Neuron (in vitro differentiated cells): ENCODE data around the gene DSCAM.

Experiments used
- H2AFZ ChIP-seq: one replicate; pipeline ENCODE4 v1.6.1; 2013; ENCODE audit warnings: low read depth, mild to moderate bottlenecking, inconsistent platforms, low read length, moderate library complexity
- H3K27me3 ChIP-seq: one replicate; pipeline ENCODE4 v1.6.1; 2013; ENCODE audit warnings: low read length; ENCODE audit not compliant: insufficient read depth
- H3K36me3 ChIP-seq: one replicate; pipeline ENCODE4 v1.6.1; 2013; ENCODE audit warnings: low read length; ENCODE audit not compliant: insufficient read depth
- H3K4me1 ChIP-seq: one replicate; pipeline ENCODE4 v1.6.1; 2013; ENCODE audit warnings: low read length; ENCODE audit not compliant: insufficient read depth
- H3K4me3 ChIP-seq: 2 replicates; pipeline ENCODE4 v1.5.1; 2013; ENCODE audit warnings: mild to moderate bottlenecking, low read length, moderate library complexity
- H3K9me3 ChIP-seq: one replicate; pipeline ENCODE4 v1.6.1; 2013; ENCODE audit warnings: low read length

The DSCAM gene

DNA sequence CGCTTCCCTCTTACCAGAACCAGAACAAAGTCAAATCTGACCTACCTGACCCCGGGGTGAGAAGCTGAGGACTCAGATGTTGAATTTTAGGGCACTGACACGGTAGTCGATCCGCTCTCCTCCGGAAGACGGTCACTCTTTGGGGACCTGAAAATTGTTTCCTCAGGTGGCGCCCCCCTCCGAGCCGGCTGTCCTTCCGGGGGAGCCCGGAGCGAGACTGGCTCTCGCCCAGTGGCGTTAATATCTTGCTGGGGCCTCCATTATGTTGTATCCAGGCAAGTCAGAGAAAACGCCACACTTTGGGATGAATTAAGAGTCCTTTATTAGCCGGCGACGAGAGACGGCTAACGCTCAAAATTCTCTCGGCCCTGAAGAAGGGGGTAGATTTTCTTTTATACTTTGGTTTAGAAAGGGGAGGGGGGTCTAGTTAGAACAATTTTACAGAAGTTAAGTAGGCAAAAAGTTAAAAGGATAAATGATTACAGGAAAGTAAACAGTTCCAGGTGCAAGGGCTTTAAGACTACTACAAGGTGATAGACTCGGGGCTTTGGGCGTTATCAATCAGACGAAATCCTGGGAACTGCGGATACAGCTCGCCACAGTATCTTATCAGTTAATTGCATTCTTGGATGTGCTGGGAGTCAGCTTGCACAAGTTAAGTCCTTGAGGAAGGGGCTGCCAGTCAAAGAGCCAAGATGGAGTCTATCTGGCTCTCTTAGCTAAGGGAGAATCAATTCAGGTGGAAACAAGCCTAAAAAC, 269.5 kb downstream of the DSCAM start:
- Histone ChIP-seq H3K4me3 (no peak overlapping the region), H3K9me3 (no peaks in the 10 kb centered on the region), H3K36me3 (no peaks in the 10 kb centered on the region), H2AFZ (no peak overlapping the region), H3K27me3 (no peaks in the 10 kb centered on the region), H3K4me1 (no peaks in the 10 kb centered on the region)

DNA sequence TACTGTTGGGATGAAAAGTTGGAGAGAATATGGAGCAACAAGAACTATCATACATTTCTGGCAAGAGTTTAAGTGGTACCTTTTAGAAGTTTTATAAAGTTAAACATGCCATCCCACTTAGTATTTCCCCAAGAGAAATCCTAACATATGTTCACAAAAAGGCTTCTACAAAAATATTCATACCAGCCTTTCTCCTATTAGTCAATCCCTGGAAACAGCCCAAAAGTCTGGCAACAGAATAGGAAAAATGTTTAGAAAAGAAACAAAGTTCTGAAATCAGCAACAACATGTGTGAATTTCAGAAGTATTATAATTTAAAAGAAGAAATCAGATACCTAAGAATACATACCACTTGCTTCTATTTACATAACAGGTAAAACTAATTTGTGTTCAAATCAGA, 271.0 kb downstream of the DSCAM start:
- no peaks in the 10 kb centered on the region for H3K9me3 ChIP-seq
- no peaks in the 10 kb centered on the region for H3K4me1 ChIP-seq
- no peak overlapping the region for H2AFZ ChIP-seq
- no peaks in the 10 kb centered on the region for H3K27me3 ChIP-seq
- no peaks in the 10 kb centered on the region for H3K36me3 ChIP-seq
- H3K4me3 ChIP-seq: no peak overlapping the region

DNA sequence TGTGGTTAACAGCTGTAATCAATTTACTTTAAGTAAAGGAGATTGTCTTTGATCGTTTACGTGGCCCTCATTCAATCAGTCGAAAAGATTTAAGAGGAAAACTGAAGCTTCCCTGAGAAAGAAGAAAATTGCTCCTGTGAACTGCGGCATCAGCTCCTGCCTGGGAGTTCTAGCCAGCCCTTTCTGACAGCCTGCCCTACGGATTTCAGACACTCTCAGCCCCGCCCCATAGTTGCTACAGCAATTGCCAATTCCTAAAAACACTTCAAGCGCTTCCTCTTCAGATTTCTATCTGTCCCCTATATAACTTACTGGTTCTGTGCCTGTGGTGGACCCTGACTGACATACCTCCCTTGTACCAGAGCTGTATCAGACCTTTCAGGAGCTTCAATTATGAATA, 277.6 kb downstream of the DSCAM start:
- H2AFZ ChIP-seq: no peak overlapping the region
- H3K36me3 ChIP-seq: no peaks in the 10 kb centered on the region
- H3K4me1 ChIP-seq: no peaks in the 10 kb centered on the region
- no peaks in the 10 kb centered on the region for H3K9me3 ChIP-seq
- no peak overlapping the region for H3K4me3 ChIP-seq
- no peaks in the 10 kb centered on the region for H3K27me3 ChIP-seq

DNA sequence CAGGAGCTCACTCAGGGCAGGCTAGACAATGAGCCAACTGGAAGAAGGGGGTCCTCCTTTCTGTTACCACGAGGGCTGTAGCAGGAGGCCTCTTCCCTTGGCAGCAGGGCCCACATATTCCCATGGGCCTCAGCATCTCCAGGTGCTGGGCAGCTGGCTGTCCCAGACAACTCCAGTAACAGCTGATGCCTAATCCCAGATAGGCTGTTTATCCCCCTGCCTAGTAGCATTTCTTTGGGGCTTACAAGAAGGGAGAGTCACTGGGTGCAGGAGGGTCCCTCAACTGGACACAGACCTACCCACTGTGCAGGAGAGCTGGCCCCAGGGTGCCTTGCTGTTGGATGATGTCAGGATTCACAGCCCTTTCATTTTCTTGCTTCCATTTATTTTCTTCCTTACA, 278.2 kb downstream of the DSCAM start:
- Histone ChIP-seq H3K36me3 (no peaks in the 10 kb centered on the region), H3K9me3 (no peaks in the 10 kb centered on the region), H3K4me1 (no peaks in the 10 kb centered on the region), H3K4me3 (no peak overlapping the region), H3K27me3 (no peaks in the 10 kb centered on the region), H2AFZ (no peak overlapping the region)

- no peak overlapping the region for H3K4me3 ChIP-seq
- no peak overlapping the region for H2AFZ ChIP-seq
- H3K36me3 ChIP-seq: no peaks in the 10 kb centered on the region
- no peaks in the 10 kb centered on the region for H3K9me3 ChIP-seq
- no peaks in the 10 kb centered on the region for H3K27me3 ChIP-seq
- no peaks in the 10 kb centered on the region for H3K4me1 ChIP-seq
These were observed 279.5 kb downstream of the DSCAM start for GRCh38 chr21:40567501-40567900.

DNA sequence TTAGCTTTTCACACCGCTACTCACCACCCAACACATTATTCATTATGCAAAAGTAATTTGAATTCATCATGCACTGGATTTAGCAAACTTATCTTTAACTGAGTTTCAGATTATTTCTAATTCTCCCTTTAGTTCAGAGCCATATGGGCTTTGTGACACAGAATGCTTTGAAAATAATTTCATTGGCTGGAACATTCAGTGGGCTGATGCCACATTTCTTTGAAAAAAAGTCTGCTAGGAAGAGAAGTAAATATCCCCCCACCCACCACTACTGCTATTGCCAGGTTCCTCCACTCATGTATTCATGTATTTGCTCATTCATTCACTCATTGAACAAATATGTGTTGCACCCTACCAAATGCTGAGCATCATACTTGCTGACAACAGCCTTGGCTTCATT, 280.5 kb downstream of the DSCAM start:
- no peaks in the 10 kb centered on the region for H3K27me3 ChIP-seq
- H3K4me1 ChIP-seq: no peaks in the 10 kb centered on the region
- no peak overlapping the region for H3K4me3 ChIP-seq
- H2AFZ ChIP-seq: no peak overlapping the region
- H3K36me3 ChIP-seq: no peaks in the 10 kb centered on the region
- H3K9me3 ChIP-seq: no peaks in the 10 kb centered on the region

- H3K9me3 ChIP-seq: no peaks in the 10 kb centered on the region
- H3K4me1 ChIP-seq: no peaks in the 10 kb centered on the region
- H3K4me3 ChIP-seq: no peak overlapping the region
- no peaks in the 10 kb centered on the region for H3K27me3 ChIP-seq
- H3K36me3 ChIP-seq: no peaks in the 10 kb centered on the region
- no peak overlapping the region for H2AFZ ChIP-seq
These were observed 282.6 kb downstream of the DSCAM start for GRCh38 chr21:40564318-40564717.

DNA sequence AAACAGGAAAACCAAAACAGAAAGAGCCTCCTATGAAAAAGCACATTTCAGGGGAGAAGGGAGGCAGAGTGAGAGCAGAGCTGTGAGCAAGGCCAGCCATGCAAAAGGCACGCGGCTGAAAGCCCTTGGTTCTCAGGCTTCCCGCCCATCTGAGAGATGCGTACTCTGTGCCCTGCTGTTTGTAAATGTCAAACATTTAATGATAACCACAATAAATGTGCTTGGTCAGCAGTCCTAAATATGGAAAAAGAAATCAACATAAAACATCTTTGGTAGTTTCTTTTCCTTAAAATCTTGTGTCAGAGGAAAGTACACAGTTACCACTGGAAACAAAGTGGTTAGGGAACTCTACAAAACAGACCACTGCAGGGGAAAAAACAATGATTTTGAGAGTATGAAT, 283.1 kb downstream of the DSCAM start:
- Histone ChIP-seq H3K4me3 (no peak overlapping the region), H3K27me3 (no peaks in the 10 kb centered on the region), H3K36me3 (no peaks in the 10 kb centered on the region), H3K4me1 (no peaks in the 10 kb centered on the region), H3K9me3 (no peaks in the 10 kb centered on the region), H2AFZ (no peak overlapping the region)

- no peaks in the 10 kb centered on the region for H3K9me3 ChIP-seq
- H3K4me3 ChIP-seq: no peak overlapping the region
- no peak overlapping the region for H2AFZ ChIP-seq
- no peaks in the 10 kb centered on the region for H3K36me3 ChIP-seq
- no peaks in the 10 kb centered on the region for H3K4me1 ChIP-seq
- no peaks in the 10 kb centered on the region for H3K27me3 ChIP-seq
These were observed 284.5 kb downstream of the DSCAM start for GRCh38 chr21:40562242-40563002.

GRCh38 chr21:40556442-40556968, 290.5 kb downstream of the DSCAM start:
- Histone ChIP-seq H3K9me3 (no peaks in the 10 kb centered on the region), H2AFZ (no peak overlapping the region), H3K36me3 (no peaks in the 10 kb centered on the region), H3K4me1 (no peaks in the 10 kb centered on the region), H3K4me3 (no peak overlapping the region), H3K27me3 (no peaks in the 10 kb centered on the region)

DNA sequence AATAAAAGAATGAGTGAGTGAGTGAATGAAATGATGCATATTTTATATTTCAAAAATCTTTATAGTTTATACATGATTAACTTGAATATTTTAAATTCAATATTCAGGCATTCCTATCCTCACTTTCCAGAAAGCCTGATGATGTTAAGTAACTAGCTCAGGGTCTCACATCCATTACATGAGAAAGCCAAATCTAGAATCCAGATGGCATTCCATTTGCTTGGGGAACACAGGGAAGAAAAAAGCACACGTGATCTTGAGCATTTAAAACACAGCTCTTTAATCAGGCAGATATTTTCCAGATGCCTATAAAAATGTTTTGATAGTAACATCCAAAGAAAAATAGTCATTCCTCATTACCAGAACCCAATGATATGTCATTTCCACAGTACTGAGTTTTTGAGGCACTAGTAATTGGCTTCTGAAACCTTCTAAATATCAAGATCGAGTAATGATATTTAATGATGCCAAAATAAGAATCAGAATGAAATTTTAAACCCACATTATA, 291.9 kb downstream of the DSCAM start:
- Histone ChIP-seq H3K27me3 (no peaks in the 10 kb centered on the region), H3K4me3 (no peak overlapping the region), H2AFZ (no peak overlapping the region), H3K9me3 (no peaks in the 10 kb centered on the region), H3K36me3 (no peaks in the 10 kb centered on the region), H3K4me1 (no peaks in the 10 kb centered on the region)

- no peak overlapping the region for H2AFZ ChIP-seq
- H3K27me3 ChIP-seq: no peaks in the 10 kb centered on the region
- H3K36me3 ChIP-seq: no peaks in the 10 kb centered on the region
- no peaks in the 10 kb centered on the region for H3K9me3 ChIP-seq
- no peaks in the 10 kb centered on the region for H3K4me1 ChIP-seq
- H3K4me3 ChIP-seq: no peak overlapping the region
These were observed 293.2 kb downstream of the DSCAM start for GRCh38 chr21:40553781-40554180.

DNA sequence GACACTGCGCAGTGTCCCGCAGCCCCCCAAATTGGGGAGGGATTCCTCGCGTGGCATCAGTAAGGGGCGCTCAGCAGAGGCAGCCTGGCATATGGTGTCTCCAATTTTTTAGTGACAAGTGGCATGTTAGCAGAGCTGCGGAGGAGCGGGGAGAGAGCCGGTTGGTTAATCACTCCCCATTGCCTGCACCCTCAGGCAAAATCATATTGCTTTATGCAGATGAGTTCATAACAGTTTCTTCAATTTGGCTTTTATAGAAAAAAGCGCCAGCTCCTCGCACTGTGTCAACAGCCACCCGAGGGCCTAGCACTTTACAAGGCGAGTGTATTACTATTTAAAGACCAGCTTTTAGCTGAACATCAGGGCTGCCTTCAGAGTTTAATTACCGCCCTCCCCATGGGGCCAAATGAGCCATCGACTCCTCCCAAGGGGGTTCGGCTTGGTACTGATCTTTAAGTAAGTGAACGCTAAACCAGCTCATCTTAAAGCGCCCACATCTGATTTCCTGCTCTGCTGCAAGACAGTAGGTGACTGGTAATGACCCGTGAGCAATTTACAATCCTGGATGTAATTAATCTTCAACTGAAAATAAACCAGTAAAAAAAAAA, 298.9 kb downstream of the DSCAM start:
- Histone ChIP-seq H3K4me3 (no peak overlapping the region), H2AFZ (no peak overlapping the region), H3K9me3 (no peaks in the 10 kb centered on the region), H3K27me3 (no peaks in the 10 kb centered on the region), H3K4me1 (no peaks in the 10 kb centered on the region), H3K36me3 (no peaks in the 10 kb centered on the region)
